Activated CD8-positive, alpha-beta memory T cell treated with anti-CD3 and anti-CD28 coated beads, Interleukin-2, amount 50 U/mL, for 1 hour (primary cell): Measurements from ENCODE around the gene MUC5AC.
"Not testable (repeated sequence)": the region's sequence is repeated elsewhere in the genome, so short reads cannot be mapped to it uniquely, and the experiment has no call there.

Experiments used
- DNase-seq: peaks from one replicate; pipeline ENCODE4 v3.0.0-alpha.2; 2020; ENCODE audit errors: extremely low read depth

The MUC5AC gene

GRCh38 chr11:1237128-1237580 is 79.4 kb downstream of the MUC5AC start:
- DNase-seq, result no peak

DNA sequence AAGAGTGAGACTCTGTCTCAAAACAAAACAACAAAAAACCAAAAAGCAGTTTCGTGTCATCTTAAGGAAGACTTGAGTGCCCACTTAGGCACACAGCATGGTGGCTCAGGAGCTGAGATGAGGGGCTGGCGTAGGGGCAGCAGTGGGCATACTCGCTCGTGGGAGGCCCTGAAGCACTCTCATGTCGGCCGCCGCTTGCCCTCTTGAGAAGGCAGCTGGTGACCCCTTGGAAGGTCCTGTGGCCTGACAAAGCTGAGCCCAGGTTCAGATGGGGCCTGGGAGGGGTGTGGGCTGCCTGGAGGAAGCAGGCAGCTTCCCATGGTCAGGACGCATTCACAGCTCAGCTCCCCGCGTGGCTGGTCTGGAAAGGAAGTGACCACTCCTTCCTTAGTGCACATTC is 80.1 kb downstream of the MUC5AC start:
- no peak for DNase-seq

DNA sequence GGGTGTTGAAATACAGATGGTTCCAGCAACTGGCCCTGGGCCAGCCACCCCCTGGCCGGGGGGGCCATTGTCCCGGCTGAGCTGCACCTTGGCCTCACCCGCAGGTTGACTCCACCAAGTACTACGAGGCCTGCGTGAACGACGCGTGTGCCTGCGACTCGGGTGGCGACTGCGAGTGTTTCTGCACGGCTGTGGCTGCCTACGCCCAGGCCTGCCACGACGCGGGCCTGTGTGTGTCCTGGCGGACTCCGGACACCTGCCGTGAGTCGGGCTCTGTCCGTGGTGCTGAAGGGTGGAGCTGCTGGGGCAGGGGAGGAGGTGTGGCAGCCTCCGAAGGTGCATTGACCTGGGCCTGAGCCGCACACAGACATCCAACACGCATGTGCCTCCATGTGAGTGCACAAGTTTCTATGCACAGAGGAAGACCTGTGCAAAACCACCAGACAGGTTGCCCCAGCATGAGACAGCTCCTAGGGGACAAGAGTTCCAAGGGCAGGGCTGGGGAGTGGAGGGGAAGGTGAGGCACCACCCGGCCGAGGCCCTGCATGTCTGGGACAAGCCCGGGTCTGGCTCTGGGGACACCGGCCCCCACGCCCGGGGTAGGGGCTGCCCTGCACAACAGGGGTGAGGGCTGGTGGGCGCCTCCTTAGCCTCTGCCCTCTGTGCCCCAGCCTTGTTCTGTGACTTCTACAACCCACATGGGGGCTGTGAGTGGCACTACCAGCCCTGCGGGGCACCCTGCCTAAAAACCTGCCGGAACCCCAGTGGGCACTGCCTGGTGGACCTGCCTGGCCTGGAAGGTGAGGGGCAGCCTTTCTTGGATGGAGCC is 81.2 kb downstream of the MUC5AC start:
- DNase-seq, result no peak

- DNase-seq, result no peak
Observed at GRCh38 chr11:1239596-1240205, 81.9 kb downstream of the MUC5AC start.

DNA sequence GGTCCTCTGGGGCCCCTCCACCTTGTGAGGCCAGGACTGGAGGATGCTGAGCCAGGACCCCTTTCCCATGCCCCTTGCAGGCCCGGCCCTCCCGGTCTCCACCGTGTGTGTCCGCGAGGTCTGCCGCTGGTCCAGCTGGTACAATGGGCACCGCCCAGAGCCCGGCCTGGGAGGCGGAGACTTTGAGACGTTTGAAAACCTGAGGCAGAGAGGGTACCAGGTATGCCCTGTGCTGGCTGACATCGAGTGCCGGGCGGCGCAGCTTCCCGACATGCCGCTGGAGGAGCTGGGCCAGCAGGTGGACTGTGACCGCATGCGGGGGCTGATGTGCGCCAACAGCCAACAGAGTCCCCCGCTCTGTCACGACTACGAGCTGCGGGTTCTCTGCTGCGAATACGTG is 83.0 kb downstream of the MUC5AC start:
- DNase-seq, result no peak

DNA sequence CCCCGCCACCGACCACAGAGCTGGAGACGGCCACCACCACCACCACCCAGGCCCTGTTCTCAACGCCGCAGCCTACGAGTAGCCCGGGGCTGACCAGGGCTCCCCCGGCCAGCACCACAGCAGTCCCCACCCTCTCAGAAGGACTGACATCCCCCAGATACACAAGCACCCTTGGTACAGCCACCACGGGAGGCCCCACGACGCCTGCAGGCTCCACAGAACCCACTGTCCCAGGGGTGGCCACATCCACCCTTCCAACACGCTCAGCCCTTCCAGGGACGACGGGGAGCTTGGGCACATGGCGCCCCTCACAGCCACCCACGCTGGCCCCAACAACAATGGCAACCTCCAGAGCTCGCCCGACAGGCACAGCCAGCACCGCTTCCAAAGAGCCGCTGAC is 84.0 kb downstream of the MUC5AC start:
- DNase-seq, result no peak

DNA sequence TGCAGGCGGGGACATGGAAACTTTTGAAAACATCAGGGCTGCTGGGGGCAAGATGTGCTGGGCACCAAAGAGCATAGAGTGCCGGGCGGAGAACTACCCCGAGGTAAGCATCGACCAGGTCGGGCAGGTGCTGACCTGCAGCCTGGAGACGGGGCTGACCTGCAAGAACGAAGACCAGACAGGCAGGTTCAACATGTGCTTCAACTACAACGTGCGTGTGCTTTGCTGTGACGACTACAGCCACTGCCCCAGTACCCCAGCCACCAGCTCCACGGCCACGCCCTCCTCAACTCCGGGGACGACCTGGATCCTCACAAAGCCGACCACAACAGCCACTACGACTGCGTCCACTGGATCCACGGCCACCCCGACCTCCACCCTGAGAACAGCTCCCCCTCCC is 84.5 kb downstream of the MUC5AC start:
- no peak for DNase-seq

- DNase-seq, result not testable (repeated sequence)
Observed at GRCh38 chr11:1242751-1243150, 85.0 kb downstream of the MUC5AC start.

GRCh38 chr11:1243521-1243920 is 85.8 kb downstream of the MUC5AC start:
- not testable (repeated sequence) for DNase-seq

GRCh38 chr11:1244557-1244956 is 86.8 kb downstream of the MUC5AC start:
- not testable (repeated sequence) for DNase-seq

DNA sequence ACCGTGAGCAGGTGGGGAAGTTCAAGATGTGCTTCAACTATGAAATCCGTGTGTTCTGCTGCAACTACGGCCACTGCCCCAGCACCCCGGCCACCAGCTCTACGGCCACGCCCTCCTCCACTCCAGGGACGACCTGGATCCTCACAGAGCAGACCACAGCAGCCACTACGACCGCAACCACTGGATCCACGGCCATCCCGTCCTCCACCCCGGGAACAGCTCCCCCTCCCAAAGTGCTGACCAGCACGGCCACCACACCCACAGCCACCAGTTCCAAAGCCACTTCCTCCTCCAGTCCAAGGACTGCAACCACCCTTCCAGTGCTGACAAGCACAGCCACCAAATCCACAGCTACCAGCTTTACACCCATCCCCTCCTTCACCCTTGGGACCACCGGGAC is 88.0 kb downstream of the MUC5AC start:
- DNase-seq, result not testable (repeated sequence)

GRCh38 chr11:1246301-1246700 is 88.5 kb downstream of the MUC5AC start:
- DNase-seq, result not testable (repeated sequence)

DNA sequence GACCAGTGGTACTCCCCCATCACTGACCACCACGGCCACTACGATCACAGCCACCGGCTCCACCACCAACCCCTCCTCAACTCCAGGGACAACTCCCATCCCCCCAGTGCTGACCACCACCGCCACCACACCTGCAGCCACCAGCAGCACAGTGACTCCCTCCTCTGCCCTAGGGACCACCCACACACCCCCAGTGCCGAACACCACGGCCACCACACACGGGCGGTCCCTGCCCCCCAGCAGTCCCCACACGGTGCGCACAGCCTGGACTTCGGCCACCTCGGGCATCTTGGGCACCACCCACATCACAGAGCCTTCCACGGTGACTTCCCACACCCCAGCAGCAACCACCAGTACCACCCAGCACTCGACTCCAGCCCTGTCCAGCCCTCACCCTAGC is 89.3 kb downstream of the MUC5AC start:
- DNase-seq, result not testable (repeated sequence)

- DNase-seq, result not testable (repeated sequence)
Observed at GRCh38 chr11:1248951-1249350, 91.2 kb downstream of the MUC5AC start.

DNA sequence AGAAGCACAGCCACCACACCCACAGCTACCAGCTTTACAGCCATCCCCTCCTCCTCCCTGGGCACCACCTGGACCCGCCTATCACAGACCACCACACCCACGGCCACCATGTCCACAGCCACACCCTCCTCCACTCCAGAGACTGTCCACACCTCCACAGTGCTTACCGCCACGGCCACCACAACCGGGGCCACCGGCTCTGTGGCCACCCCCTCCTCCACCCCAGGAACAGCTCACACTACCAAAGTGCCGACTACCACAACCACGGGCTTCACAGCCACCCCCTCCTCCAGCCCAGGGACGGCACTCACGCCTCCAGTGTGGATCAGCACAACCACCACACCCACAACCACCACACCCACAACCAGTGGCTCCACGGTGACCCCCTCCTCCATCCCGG is 92.7 kb downstream of the MUC5AC start:
- DNase-seq, result not testable (repeated sequence)
